Measurements from ENCODE around the gene TRIM41. TPM values are rescaled to one million over a fixed set of nuclear protein-coding genes. Genes with fewer than 3 reads are reported as not detected.

Gene TRIM41
- total and polyA plus RNA-seq, 9 of the 15 experiments (the other 6 are each of a cell fraction or from before 2014, with no cell fraction given): 1.8 to 47.6 (median 20.9) TPM

DNA sequence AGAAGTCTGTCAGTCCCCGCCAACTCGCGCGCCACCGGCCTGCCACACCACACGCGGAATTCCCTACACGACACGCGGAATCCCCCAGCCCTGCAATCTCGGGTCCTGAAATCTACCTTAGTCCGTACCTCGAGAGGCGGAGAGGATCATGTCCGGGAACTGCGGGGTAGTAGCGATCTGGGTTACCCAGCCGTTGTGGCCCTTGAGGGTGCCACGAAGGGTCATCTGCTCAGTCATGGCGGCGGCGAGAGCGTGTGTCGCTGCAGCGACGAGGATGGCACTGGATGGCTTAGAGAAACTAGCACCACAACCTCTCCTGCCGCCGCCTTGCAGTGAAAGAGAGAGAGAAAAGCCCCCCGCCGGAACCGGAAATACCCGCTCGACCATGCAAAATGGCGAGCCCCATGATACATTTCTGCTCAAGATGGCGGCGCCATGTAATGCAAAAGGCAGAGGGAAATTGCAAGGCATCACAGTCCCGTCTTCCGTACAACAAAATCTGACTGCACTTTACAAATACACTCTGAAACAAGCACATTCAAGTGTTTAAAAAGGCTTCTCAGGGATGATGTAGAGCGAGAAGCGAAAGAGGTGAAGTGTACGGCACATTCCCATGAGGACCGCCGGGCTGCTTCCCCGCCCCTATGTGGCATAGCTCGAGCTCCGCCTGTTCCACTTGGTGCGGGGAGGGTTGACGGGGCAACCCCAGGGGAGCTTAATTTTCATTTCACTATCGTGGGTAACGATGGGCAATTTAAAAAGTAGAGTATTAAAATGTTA is 20.7 kb downstream of the TRIM41 start, which contains the start of gene RACK1 (continued):
- TF ChIP-seq, protein P1, sequence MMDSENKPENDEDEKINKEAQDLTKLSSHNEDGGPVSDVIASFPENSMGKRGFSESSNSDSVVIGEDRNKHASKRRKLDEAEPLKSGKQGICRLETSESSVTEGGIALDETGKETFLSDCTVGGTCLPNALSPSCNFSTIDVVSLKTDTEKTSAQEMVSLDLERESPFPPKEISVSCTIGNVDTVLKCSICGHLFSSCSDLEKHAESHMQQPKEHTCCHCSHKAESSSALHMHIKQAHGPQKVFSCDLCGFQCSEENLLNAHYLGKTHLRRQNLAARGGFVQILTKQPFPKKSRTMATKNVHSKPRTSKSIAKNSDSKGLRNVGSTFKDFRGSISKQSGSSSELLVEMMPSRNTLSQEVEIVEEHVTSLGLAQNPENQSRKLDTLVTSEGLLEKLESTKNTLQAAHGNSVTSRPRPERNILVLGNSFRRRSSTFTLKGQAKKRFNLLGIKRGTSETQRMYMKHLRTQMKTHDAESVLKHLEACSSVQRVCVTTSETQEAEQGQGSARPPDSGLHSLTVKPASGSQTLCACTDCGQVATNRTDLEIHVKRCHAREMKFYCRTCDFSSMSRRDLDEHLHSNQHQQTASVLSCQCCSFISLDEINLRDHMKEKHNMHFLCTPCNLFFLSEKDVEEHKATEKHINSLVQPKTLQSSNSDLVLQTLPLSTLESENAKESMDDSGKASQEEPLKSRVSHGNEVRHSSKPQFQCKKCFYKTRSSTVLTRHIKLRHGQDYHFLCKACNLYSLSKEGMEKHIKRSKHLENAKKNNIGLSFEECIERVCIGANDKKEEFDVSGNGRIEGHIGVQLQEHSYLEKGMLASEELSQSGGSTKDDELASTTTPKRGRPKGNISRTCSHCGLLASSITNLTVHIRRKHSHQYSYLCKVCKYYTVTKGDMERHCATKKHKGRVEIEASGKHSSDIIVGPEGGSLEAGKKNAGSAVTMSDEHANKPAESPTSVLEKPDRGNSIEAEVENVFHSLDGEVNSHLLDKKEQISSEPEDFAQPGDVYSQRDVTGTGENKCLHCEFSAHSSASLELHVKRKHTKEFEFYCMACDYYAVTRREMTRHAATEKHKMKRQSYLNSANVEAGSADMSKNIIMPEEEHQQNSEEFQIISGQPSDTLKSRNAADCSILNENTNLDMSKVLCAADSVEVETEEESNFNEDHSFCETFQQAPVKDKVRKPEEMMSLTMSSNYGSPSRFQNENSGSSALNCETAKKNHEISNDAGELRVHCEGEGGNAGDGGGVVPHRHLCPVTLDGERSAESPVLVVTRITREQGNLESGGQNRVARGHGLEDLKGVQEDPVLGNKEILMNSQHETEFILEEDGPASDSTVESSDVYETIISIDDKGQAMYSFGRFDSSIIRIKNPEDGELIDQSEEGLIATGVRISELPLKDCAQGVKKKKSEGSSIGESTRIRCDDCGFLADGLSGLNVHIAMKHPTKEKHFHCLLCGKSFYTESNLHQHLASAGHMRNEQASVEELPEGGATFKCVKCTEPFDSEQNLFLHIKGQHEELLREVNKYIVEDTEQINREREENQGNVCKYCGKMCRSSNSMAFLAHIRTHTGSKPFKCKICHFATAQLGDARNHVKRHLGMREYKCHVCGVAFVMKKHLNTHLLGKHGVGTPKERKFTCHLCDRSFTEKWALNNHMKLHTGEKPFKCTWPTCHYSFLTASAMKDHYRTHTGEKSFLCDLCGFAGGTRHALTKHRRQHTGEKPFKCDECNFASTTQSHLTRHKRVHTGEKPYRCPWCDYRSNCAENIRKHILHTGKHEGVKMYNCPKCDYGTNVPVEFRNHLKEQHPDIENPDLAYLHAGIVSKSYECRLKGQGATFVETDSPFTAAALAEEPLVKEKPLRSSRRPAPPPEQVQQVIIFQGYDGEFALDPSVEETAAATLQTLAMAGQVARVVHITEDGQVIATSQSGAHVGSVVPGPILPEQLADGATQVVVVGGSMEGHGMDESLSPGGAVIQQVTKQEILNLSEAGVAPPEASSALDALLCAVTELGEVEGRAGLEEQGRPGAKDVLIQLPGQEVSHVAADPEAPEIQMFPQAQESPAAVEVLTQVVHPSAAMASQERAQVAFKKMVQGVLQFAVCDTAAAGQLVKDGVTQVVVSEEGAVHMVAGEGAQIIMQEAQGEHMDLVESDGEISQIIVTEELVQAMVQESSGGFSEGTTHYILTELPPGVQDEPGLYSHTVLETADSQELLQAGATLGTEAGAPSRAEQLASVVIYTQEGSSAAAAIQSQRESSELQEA (IDR thresholded peaks at IDR 0.05; ENCODE audit: low read depth): no peak
- TF ChIP-seq BHLHE40 (IDR thresholded peaks at IDR 0.05; ENCODE audit: low read length) (0 out of 2 replicates have a peak, but pooled peaks have one; percentile 4), ZZZ3 (IDR thresholded peaks at IDR 0.05) (peak; percentile 98), FOXM1 (IDR thresholded peaks at IDR 0.05; ENCODE audit: low read depth) (no peak; the same call in 1 of the 2 replicates), FOXM1 (CRISPR knock-in tag; IDR thresholded peaks at IDR 0.05; ENCODE audit: low read depth) (0 out of 2 replicates have a peak, but pooled peaks have one; percentile 54), ZNF780A (CRISPR knock-in tag; IDR thresholded peaks at IDR 0.05) (0 out of 2 replicates have a peak, but pooled peaks have one; percentile 41), POLR2B (IDR thresholded peaks at IDR 0.05; ENCODE audit: low read depth, partially characterized antibody) (peak; percentile 98), TEAD1 (CRISPR knock-in tag; IDR thresholded peaks at IDR 0.05) (peak in 1 of 2 experiments; percentile 61; a peak in 2 of 4 replicates), RUNX1 (IDR thresholded peaks at IDR 0.05; ENCODE audit: low read depth) (no peak), MYC (IDR thresholded peaks at IDR 0.05; ENCODE audit: low read depth, low read length) (peak; percentile 97), MYC (CRISPR knock-in tag; IDR thresholded peaks at IDR 0.05; ENCODE audit: borderline replicate concordance, low read depth) (peak; percentile 94; the same call in 1 of the 2 replicates), ETV1 (tag; conservative IDR thresholded peaks at IDR 0.05; ENCODE audit: low read depth) (peak; percentile 36; the same call in 1 of the 2 replicates), GTF2F1 (IDR thresholded peaks at IDR 0.05; ENCODE audit: low read depth, low read length) (peak; percentile 95), HNRNPH1 (optimal IDR thresholded peaks at IDR 0.05; ENCODE audit: low read depth, low read length) (no peak), RBM39 (optimal IDR thresholded peaks at IDR 0.05; ENCODE audit: low read depth, low read length) (peak; percentile 17), JUN (IDR thresholded peaks at IDR 0.05; ENCODE audit: borderline replicate concordance, low read depth, low read length) (peak; percentile 30; the same call in 1 of the 2 replicates), JUN (CRISPR knock-in tag; IDR thresholded peaks at IDR 0.05; ENCODE audit: borderline replicate concordance) (0 out of 2 replicates have a peak, but pooled peaks have one; percentile 4), PTRF (tag; IDR thresholded peaks at IDR 0.05) (no peak)
- TF ChIP-seq, protein P2, sequence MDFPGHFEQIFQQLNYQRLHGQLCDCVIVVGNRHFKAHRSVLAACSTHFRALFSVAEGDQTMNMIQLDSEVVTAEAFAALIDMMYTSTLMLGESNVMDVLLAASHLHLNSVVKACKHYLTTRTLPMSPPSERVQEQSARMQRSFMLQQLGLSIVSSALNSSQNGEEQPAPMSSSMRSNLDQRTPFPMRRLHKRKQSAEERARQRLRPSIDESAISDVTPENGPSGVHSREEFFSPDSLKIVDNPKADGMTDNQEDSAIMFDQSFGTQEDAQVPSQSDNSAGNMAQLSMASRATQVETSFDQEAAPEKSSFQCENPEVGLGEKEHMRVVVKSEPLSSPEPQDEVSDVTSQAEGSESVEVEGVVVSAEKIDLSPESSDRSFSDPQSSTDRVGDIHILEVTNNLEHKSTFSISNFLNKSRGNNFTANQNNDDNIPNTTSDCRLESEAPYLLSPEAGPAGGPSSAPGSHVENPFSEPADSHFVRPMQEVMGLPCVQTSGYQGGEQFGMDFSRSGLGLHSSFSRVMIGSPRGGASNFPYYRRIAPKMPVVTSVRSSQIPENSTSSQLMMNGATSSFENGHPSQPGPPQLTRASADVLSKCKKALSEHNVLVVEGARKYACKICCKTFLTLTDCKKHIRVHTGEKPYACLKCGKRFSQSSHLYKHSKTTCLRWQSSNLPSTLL (IDR thresholded peaks at IDR 0.05): no peak

All from K562 (cell line).